HG02610 (cell line): ENCODE results near the gene TESK2.
"Not testable (repeated sequence)": the region's sequence is repeated elsewhere in the genome, so short reads cannot be mapped to it uniquely, and the experiment has no call there.

Source experiments
- ATAC-seq: cut with Tn5 transposase; IDR thresholded peaks from one replicate; pipeline ENCODE4 v1.9.1; 2021; ENCODE audit warnings: mild to moderate bottlenecking, moderate library complexity; ENCODE audit not compliant: unreplicated experiment

The TESK2 gene

GRCh38 chr1:45510972-45511527 lies 20.1 kb upstream of the TESK2 start:
- ATAC-seq, result no peak

GRCh38 chr1:45510036-45510971 lies 19.3 kb upstream of the TESK2 start:
- no peak for ATAC-seq

GRCh38 chr1:45508295-45509151 lies 17.6 kb upstream of the TESK2 start:
- ATAC-seq, result no peak

GRCh38 chr1:45507893-45508292 lies 16.9 kb upstream of the TESK2 start:
- ATAC-seq, result no peak

- ATAC-seq, result no peak
Observed at GRCh38 chr1:45507195-45507594, 16.2 kb upstream of the TESK2 start.

GRCh38 chr1:45503462-45504360 lies 12.7 kb upstream of the TESK2 start:
- ATAC-seq, result no peak

- no peak for ATAC-seq
Observed at GRCh38 chr1:45501505-45501859, 10.5 kb upstream of the TESK2 start.

GRCh38 chr1:45499415-45499769 lies 8.4 kb upstream of the TESK2 start:
- ATAC-seq, result no peak

GRCh38 chr1:45498279-45498678 lies 7.3 kb upstream of the TESK2 start:
- ATAC-seq, result no peak

- ATAC-seq, result no peak
Observed at GRCh38 chr1:45493116-45493697, 2.2 kb upstream of the TESK2 start.

GRCh38 chr1:45492691-45493090 lies 1.7 kb upstream of the TESK2 start:
- no peak for ATAC-seq

- no peak for ATAC-seq
Observed at GRCh38 chr1:45491487-45492260, 711 bp upstream of the TESK2 start.

GRCh38 chr1:45490121-45490625 lies 790 bp downstream of the TESK2 start:
- ATAC-seq, result no peak

GRCh38 chr1:45489379-45489778 lies 1.6 kb downstream of the TESK2 start:
- ATAC-seq, result not testable (repeated sequence)

GRCh38 chr1:45488666-45489377 lies 2.1 kb downstream of the TESK2 start:
- no peak for ATAC-seq

GRCh38 chr1:45485949-45486348 lies 5.0 kb downstream of the TESK2 start:
- ATAC-seq, result no peak

- ATAC-seq, result no peak
Observed at GRCh38 chr1:45479039-45479748, 11.8 kb downstream of the TESK2 start.
